ENCODE measurements around the gene NOL9. TPM values are rescaled to one million over a fixed set of nuclear protein-coding genes. Genes with fewer than 3 reads are reported as not detected.
A peak's percentile ranks its signal among the peaks of the same experiment; 100 is the strongest.

The NOL9 gene
- total and polyA plus RNA-seq, 2 of the 13 experiments (the other 11 are each of a cell fraction or from before 2014, with no cell fraction given) = 18.0 to 24.7 TPM

DNA sequence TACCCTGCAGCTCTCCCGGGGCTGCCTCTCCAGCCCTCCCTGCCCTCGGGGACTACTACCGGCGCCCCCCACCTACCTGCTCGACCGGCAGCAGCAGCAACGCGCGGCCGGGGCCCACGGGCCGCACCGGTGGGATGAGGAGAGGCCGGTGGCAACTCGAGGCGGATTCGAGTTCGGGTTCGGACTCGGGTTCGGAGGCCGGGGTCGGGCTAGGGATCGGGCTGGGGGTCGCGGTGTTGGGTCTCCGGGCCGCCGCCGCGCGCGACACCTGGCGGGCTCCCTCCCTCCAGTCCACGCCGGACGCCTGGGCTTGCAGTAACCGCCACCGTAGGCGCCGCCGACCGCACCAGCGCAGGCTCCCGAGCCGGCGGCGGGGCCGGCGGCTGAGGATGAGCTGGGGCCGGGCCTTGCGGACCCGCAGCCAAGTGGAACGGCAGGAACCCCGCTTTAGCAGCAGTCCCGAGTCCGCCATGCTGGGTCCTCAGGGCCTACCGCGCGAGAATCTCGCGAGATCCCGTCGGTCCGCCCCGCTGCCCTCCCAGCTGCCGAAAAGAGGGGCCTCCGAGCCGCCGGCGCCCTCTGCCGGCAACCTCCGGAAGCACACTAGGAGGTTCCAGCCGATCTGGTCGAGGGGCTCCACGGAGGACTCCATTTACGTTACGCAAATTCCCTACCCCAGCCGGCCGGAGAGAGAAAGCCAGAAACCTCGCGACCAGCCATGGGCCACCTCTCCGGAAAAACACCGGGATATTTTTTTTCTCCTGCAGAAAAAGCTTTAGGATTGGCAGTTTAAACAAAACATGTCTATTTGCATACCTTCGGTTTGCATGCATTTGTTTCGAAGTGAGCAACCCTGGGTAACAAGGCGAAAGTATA is at the start of gene NOL9 (continued):
- TF ChIP-seq, protein P1, sequence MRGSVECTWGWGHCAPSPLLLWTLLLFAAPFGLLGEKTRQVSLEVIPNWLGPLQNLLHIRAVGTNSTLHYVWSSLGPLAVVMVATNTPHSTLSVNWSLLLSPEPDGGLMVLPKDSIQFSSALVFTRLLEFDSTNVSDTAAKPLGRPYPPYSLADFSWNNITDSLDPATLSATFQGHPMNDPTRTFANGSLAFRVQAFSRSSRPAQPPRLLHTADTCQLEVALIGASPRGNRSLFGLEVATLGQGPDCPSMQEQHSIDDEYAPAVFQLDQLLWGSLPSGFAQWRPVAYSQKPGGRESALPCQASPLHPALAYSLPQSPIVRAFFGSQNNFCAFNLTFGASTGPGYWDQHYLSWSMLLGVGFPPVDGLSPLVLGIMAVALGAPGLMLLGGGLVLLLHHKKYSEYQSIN (CRISPR knock-in tag; IDR thresholded peaks at IDR 0.05; ENCODE audit: borderline replicate concordance) = no peak
- TF ChIP-seq ZNF674 (CRISPR knock-in tag; IDR thresholded peaks at IDR 0.05; ENCODE audit: low read depth) (no peak), ZNF335 (CRISPR knock-in tag; IDR thresholded peaks at IDR 0.05) (peak; percentile 96), BRCA1 (CRISPR knock-in tag; IDR thresholded peaks at IDR 0.05) (no peak), NFKB2 (CRISPR knock-in tag; IDR thresholded peaks at IDR 0.05; ENCODE audit: borderline replicate concordance) (peak; percentile 81; the same call in 1 of the 2 replicates), GLI4 (CRISPR knock-in tag; IDR thresholded peaks at IDR 0.05; ENCODE audit: borderline replicate concordance) (peak; percentile 79), RXRB (CRISPR knock-in tag; IDR thresholded peaks at IDR 0.05; ENCODE audit: borderline replicate concordance) (peak; percentile 73), ZNF446 (CRISPR knock-in tag; IDR thresholded peaks at IDR 0.05) (peak; percentile 50; the same call in 1 of the 2 replicates), TBP (CRISPR knock-in tag; IDR thresholded peaks at IDR 0.05) (no peak), ZNF317 (CRISPR knock-in tag; IDR thresholded peaks at IDR 0.05) (peak; percentile 74), ZNF749 (CRISPR knock-in tag; IDR thresholded peaks at IDR 0.05; ENCODE audit: borderline replicate concordance) (peak; percentile 58; the same call in 1 of the 2 replicates), HOXA5 (CRISPR knock-in tag; IDR thresholded peaks at IDR 0.05) (peak; percentile 84), SYNCRIP (IDR thresholded peaks at IDR 0.05; ENCODE audit: insufficient read depth, low read depth, low read length) (no peak), DNMT1 (CRISPR knock-in tag; IDR thresholded peaks at IDR 0.05) (no peak), ZNF138 (CRISPR knock-in tag; IDR thresholded peaks at IDR 0.05; ENCODE audit: low read depth) (no peak), ZSCAN22 (CRISPR knock-in tag; IDR thresholded peaks at IDR 0.05) (no peak), ZNF562 (CRISPR knock-in tag; IDR thresholded peaks at IDR 0.05; ENCODE audit: borderline replicate concordance) (no peak), ZNF326 (CRISPR knock-in tag; IDR thresholded peaks at IDR 0.05; ENCODE audit: borderline replicate concordance) (no peak), PCBP1 (IDR thresholded peaks at IDR 0.05; ENCODE audit: borderline replicate concordance, low read depth, low read length) (no peak), YEATS4 (CRISPR knock-in tag; IDR thresholded peaks at IDR 0.05; ENCODE audit: borderline replicate concordance) (no peak; the same call in none of the 2 replicates), TSC22D2 (CRISPR knock-in tag; IDR thresholded peaks at IDR 0.05; ENCODE audit: borderline replicate concordance) (peak; percentile 38; the same call in 1 of the 2 replicates), FLYWCH1 (CRISPR knock-in tag; IDR thresholded peaks at IDR 0.05) (0 out of 2 replicates have a peak, but pooled peaks have one; percentile 62), ZNF567 (CRISPR knock-in tag; IDR thresholded peaks at IDR 0.05; ENCODE audit: borderline replicate concordance) (no peak)
- TF ChIP-seq, protein P2, sequence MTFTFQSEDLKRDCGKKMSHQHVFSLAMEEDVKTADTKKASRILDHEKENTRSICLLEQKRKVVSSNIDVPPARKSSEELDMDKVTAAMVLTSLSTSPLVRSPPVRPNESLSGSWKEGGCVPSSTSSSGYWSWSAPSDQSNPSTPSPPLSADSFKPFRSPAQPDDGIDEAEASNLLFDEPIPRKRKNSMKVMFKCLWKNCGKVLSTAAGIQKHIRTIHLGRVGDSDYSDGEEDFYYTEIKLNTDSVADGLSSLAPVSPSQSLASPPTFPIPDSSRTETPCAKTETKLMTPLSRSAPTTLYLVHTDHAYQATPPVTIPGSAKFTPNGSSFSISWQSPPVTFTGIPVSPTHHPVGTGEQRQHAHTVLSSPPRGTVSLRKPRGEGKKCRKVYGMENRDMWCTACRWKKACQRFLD (CRISPR knock-in tag; IDR thresholded peaks at IDR 0.05; ENCODE audit: borderline replicate concordance) = no peak
- TF ChIP-seq, protein P3, sequence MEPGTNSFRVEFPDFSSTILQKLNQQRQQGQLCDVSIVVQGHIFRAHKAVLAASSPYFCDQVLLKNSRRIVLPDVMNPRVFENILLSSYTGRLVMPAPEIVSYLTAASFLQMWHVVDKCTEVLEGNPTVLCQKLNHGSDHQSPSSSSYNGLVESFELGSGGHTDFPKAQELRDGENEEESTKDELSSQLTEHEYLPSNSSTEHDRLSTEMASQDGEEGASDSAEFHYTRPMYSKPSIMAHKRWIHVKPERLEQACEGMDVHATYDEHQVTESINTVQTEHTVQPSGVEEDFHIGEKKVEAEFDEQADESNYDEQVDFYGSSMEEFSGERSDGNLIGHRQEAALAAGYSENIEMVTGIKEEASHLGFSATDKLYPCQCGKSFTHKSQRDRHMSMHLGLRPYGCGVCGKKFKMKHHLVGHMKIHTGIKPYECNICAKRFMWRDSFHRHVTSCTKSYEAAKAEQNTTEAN (CRISPR knock-in tag; conservative IDR thresholded peaks at IDR 0.05) = peak; percentile 74
- TF ChIP-seq, protein P4, sequence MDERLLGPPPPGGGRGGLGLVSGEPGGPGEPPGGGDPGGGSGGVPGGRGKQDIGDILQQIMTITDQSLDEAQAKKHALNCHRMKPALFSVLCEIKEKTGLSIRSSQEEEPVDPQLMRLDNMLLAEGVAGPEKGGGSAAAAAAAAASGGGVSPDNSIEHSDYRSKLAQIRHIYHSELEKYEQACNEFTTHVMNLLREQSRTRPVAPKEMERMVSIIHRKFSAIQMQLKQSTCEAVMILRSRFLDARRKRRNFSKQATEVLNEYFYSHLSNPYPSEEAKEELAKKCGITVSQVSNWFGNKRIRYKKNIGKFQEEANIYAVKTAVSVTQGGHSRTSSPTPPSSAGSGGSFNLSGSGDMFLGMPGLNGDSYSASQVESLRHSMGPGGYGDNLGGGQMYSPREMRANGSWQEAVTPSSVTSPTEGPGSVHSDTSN (CRISPR knock-in tag; IDR thresholded peaks at IDR 0.05) = no peak
